GM12801 (cell line): ENCODE results near the gene RHOD.

Experiments
- TF ChIP-seq, protein P1 (sequence below): IDR thresholded peaks from one replicate; pipeline ENCODE4 v1.5.1; 2011; ENCODE audit warnings: control low read depth; ENCODE audit not compliant: insufficient read length; ENCODE audit errors: extremely low read depth

The RHOD gene

DNA sequence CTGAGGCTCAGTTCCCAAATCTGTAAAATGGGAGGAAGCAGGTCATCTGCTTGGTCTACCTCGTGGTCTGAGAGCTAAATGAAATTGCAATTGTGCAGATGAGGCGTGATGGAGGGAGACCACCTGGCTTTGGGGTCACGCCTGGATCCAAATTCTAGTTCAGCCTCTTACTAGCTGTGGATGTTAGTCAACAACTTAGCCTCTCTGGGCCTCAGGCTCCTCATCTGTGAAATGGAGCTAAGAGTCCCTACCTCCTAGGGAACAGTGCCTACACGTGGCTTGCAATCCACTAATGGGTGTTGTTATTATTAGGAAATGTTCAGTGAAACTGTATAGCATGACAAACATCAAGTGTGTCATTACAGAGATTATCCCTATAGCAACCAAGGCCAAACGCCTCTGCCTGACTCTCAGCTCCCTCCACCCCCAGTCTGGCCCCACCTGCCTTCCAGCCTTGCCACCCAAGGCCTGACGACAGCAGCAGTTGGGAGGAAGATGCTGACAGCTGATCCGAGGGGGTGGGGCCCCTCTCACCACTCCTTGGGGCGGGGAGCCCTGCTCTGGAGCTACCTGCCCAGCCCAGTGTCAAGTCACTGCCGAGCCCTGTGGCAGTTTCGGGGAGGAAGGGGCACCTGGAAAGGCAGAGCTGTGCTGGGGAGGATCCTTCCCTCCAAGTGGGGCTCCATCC, 1.7 kb upstream of the RHOD start:
- TF ChIP-seq, protein P1, sequence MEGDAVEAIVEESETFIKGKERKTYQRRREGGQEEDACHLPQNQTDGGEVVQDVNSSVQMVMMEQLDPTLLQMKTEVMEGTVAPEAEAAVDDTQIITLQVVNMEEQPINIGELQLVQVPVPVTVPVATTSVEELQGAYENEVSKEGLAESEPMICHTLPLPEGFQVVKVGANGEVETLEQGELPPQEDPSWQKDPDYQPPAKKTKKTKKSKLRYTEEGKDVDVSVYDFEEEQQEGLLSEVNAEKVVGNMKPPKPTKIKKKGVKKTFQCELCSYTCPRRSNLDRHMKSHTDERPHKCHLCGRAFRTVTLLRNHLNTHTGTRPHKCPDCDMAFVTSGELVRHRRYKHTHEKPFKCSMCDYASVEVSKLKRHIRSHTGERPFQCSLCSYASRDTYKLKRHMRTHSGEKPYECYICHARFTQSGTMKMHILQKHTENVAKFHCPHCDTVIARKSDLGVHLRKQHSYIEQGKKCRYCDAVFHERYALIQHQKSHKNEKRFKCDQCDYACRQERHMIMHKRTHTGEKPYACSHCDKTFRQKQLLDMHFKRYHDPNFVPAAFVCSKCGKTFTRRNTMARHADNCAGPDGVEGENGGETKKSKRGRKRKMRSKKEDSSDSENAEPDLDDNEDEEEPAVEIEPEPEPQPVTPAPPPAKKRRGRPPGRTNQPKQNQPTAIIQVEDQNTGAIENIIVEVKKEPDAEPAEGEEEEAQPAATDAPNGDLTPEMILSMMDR = no peak

DNA sequence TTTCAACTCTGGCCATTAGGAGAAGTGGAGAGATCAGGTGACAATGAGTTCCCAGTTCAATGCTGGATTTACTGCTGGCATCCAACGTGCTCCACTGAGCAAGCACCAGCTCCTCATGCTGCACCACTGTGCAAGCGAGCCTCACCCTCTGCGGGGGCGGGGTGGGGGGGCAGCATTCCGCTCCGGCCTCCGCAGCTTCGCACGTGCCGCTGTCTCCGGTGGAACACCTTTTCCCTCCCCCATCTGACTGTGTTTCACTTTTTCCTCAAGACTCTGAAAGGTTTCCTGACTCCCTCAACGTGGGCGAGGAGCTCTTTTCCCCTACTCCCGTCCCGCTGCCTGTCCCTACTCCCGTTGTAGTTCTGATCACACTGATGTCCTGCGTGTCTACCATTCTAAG, 835 bp upstream of the RHOD start:
- TF ChIP-seq, protein P1 = no peak

DNA sequence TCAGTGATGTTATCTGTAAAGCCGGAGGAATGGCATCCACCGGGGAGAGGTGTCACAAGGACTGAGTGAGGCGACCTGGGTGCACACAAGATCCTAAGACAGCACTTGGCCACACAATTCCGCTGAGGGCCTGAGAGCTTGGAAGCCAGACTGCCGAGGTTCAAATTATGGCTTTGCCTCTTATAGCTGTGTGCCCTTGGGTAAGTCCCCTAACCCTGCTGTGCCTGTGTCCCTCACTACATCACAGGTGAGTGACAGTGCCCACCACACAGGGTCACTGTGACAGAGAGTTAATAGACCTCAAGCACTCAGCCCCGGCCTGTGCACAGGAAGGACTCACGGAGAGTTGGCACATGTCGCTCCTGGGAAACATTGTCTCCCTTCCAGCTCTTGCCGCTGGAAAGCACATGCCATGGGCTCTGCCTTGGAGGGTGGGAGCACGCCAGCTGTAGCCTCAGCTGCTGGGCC, 592 bp downstream of the RHOD start:
- TF ChIP-seq, protein P1 = no peak

DNA sequence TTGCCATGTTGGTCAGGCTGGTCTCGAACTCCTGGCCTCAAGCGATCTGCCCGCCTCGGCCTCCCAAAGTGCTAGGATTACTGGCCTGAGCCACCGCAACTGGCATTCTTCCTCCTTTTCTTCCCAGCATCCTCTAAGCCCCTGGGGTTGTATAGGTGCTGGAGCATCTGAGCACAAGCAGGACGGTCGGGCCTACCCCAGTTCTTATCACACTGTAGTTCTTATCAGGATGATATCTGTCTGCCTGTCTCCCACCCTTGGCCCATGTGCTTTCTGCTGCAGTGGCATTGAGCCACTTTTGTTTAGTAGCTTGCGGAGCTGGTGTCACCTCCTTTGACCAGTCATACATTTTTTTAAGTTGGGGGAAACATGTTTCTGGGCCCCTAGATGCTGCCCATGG, 1.9 kb downstream of the RHOD start:
- TF ChIP-seq, protein P1 = no peak

DNA sequence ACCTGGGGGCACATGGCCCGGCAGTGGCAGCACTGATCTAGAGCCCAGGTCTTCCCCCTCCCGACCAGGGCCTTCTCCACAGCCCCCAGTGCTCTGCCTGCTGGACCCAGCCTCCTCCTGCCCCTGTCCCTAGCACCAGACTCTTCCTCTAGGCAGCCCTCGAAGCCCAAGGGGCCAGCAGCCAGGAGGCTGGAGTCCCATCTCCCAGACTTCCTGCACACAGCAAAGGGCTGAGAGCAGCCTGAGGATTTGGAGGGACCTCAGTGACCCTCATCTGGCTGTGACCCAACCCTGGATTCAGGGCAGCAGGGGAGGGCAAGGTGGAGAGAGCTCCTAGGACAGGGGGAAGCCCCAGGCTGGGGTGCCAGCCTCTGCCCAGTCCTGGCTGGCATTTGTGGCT, 3.0 kb downstream of the RHOD start:
- TF ChIP-seq, protein P1 = no peak

DNA sequence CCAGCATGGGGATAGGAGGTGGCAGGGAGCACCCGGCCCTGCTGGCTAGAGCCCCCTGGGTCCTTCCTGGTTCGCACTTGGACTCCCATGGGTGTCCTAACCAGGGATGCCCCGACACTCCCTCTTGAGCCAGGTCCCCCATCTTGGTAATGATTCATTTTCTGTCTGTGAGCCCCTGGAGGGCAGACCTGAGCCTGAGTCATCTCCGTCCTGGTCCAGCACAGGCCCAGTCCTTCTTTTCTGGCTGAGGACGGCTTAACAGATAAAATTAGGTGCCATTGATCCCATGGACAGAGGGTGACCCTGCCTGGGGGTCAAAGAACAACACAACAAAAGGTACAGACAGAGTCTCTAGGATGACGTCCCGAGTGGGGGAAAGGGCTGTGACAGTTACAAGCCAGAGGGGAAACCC, 3.5 kb downstream of the RHOD start:
- TF ChIP-seq, protein P1 = no peak

DNA sequence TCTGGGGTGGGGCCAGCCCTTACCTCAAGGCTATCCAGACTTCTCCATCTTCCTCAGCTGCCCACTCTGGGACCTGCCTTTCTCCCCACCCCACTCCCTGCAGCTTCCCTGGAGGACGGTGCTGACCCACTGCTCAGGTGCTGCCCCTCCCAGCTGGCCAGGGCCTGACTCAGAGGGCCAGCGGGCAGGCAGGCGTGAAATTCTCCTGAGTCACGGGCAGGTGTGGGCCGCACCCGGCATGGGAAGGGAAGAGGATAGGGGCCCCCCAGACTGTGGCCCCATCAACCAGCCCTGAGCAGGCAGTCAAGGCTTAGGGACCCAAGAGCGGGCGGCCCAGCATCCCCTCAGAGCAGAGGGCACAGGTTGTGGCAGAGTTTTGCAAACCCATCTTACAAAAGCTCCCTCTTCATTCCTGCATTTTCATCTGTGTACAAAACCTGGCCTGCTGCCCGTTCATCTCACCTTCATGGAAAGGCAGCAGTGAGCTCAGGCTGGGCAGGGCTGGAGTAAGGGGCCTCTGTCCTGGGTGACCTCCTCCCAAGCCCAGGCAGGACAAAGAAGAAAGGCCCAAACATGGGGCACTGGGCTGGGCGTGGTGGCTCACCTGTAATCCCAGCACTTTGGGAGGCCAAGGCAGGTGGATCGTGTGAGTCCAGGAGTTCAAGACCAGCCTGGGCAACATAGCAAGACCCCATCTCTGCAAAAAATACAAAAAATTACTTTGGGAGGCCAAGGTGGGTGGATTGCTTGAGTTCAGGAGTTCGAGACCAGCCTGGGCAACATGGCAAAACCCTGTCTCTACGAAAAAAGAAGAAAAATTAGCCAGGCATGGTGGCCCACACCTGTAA, 6.1 kb downstream of the RHOD start:
- TF ChIP-seq, protein P1 = no peak
